HT-29 (cell line): ENCODE measurements around the gene CPNE2. TPM values are rescaled to one million over a fixed set of nuclear protein-coding genes. Genes with fewer than 3 reads are reported as not detected.

Experiments used
- DNase-seq: peaks from one replicate; pipeline ENCODE4 v3.0.0-alpha.2; 2015; ENCODE audit warnings: low spot score
- total RNA-seq: library from RNA; depleted of rRNA; stranded (reverse); fragments of >200 nt; shearing (Covaris generic); gene quantifications from 2 replicates; pipeline ENCODE4 v1.2.3, GENCODE V29; 2014

Gene CPNE2
- total RNA-seq, 1 experiment from 2014 or later, result 44.2 TPM

DNA sequence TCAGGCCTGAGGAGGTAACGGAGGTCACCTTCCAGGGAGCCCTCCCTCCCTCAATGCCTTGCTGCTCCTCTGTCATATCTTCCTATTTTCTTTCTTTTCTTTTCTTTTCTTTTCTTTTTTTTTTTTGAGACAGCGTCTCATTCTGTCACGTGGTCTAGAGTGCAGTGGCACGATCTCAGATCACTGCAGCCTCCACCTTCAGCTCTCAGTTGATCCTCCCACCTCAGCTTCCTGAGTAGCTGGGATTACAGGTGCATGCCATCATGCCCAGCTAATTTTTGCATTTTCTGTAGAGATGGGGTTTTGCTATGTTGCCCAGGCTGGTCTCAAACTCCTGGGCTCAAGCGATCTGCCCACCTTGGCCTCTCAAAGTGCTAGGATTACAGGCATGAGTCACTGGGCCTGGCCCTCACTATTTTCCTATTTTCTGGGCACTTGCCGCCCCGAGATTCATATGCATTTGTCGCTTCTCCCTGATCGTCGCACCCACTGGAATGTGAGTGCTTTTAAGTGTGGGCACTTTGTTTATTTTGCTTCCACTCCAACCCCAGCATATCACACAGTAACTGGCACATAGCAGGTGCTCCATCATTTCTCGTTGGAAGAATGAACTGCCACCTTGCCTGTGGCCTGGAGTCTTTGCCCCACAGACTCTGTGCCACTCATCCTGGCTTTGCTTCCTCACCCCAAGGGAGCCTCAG is 31.7 kb downstream of the CPNE2 start:
- DNase-seq, result no peak

DNA sequence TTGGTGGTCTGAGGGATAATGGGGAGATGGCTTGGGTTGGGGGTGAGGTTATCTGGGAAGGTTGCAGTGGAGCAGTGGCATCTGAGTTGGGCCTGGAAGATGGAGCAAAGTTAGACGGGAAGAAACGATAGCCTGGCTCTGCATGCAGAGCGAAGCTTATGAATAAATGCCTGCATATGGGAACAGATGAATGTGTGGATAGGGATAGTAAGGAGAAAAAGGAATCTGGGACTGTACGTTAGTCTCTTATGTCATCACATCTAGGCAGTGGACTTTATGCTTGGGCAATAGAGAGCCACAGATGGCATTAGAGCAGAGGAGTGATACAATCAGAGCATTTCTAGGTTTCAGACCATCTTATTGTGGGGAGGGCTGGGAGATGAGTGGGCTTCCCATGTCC is 33.0 kb downstream of the CPNE2 start:
- no peak for DNase-seq

DNA sequence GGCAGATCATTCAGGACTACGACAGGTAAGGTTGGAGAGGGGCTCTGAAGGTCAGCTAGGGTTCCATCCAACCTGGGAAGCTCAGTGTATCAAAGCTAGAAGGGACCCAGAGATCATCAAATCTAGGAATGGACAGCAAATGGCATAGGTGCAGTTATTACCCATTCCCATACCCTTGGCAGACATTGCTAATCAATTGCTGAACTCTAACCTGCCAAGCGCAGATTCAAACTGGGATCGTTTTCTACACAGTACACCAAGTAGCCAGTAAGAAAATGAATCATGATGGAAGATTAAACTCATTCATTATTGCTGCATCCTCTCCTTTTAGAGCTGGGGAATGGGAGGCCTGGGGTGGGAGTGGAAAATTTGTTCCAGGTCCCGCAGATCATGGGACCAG is 33.6 kb downstream of the CPNE2 start:
- DNase-seq, result no peak

DNA sequence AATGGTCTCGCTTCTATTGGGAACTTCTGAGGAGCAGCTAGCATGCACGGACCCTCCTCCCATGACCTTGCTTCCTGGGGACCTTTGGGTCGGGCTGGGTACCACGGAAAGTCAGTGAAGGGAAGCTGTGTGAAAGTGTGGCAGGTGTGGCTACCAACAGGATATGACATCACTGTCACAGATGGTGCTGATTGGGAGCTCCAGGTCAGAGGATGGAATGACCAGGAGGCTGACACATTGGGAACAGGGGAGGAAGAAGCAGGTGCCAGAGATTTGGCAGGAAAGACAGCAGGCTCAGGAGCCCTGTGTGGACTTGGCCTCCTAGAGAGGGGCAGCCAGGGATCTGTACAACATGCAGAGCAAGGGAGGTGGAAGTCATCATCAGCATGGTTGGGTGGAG is 34.0 kb downstream of the CPNE2 start:
- DNase-seq, result no peak

DNA sequence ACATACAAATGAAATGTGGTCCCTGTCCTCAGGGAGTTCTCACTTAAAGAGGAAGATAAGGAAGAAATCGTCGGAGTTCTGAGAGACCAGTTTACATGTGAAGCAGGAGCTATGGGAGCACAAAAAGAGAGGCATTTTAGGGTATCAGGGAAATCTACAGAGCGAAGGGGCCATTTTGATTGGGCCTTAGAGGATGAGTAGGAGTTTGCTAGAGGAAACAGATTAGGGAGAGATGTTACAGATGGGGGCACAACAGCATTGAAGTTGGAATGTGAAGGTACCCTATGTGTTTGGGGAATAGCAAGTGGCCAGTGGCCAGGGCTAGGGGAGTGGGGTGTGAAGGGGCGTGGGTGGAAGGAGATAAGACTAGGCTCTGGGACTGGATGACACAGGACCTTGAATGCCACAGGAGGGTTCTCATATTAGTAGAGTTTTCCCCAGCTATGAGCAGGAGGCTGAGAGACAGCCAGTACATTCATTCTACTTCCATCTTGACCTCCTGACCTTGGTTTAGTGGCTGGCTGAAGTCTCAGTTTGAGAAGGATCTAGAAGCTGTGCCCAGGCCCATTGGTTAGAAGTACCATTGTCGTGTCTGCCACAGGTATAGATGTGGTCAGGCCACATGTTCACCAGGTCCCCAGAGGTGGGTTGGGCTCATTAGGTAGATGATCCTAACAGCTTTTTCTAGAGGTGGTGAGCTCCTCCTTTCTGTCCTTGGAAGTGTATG is 34.8 kb downstream of the CPNE2 start:
- no peak for DNase-seq

DNA sequence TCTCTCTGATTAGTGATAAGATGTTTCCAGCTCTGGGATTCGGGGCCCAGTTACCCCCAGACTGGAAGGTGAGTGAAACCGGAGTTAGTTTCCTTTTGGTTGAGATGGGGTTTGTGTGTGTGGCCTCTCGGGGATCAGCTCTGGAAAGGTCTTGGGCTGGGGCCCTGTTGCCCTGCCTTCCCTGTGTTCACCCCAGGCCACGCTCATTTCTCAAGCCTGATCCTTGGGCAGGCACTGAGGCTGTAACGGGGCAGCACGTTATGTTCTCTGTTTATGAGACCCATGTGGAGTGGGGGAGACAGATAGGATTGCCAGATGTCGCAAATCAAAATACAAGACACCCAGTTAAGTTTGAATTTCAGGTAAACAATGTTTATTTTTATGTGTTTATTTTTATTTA is 35.5 kb downstream of the CPNE2 start:
- DNase-seq, result no peak

DNA sequence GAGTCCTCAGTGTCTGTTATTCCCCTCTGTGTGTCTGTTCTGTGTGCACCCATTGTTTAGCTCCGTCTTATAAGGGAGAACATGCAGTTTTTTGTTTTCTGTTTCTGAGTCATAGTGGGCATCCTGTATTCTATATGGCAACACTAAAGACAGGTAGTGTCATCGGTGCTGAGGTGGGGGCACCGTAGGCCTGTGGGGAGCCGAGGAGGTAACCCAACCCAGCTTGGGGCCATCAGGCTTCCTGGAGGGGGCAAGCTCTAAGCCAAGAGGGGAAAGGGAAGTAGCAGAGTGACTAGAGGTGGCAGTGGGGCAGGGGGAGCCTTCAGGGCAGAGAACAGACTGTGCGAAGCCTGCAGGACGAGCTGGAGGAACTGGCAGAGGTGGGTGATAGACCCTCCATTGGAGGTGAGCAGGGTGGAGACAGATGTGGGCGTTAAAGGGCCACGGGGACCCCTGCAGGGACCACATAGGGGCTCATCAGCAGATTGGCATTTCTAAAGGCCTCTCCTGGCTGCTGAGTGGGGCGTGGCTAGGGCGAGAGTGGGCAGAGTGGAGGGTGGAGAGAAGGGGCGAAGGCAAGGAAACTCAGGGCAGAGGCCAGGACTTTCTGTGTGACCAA is 36.5 kb downstream of the CPNE2 start:
- DNase-seq, result no peak

DNA sequence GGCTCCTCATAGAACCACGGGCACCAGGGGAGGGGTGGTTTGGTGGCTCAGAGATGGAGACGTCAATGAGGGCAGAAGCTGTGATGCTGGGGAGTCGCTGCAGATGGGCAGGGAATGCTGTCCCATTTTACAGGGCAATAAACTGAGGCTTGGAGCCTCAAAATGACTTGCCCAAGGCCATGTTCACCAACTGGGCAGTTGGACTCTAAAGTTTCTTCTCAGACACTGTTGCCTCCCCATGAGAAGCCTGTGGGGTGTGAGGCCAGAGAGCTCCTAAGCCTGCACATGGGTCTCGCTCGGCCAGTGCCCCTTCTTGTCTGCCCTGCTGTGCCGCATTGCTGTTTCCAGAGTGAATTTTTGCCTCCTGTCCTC is 38.6 kb downstream of the CPNE2 start:
- no peak for DNase-seq

DNA sequence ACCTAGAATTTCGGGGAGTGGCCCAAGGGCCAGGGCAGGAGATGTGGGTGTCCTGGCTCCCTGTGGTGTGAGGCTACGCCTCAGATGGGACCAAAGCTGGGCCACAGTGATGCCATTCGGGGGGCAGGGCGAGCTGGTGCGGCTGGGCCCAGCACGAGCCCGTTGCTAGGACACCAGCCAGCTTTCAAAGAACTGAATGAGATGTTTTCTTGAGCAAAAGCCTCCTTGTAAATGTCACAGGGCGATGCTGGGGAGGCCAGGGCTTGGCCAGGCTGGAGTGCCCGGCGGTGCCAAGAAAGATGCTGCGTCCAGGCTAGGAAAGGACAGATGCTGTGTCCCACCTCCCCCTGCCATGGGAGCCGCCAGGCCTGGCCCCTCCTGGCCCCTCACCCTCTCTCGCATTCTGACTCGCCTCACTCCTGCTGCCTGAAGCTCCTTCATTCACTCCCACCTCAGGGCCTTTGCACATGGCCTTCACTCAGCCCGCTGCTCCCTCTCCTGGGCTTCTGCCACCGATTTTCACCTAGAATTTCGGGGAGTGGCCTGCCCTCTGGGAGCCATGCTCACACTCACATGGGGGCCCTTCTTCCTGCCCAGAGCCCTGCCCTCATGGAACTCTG is 39.1 kb downstream of the CPNE2 start:
- DNase-seq, result no peak

DNA sequence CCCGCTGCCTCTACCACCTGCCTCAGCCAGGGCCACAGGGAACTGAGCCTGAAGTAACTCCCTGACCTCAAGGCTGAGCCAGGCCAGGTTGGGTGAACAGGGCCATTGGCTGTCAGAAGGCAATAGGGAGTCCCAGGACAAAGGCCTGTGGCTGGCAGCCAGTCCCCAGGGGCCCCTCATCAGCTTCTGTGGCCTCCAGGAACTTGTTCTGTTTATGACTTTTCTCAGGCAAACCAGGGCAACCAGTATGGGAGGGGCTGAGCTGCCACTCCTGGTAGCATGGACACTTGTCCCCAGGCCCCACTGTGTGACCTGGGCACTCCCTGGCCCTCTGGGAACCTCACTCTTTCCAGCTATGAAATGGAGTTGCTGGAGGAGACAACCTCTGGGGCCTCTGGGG is 40.1 kb downstream of the CPNE2 start:
- DNase-seq, result peak; percentile 64

DNA sequence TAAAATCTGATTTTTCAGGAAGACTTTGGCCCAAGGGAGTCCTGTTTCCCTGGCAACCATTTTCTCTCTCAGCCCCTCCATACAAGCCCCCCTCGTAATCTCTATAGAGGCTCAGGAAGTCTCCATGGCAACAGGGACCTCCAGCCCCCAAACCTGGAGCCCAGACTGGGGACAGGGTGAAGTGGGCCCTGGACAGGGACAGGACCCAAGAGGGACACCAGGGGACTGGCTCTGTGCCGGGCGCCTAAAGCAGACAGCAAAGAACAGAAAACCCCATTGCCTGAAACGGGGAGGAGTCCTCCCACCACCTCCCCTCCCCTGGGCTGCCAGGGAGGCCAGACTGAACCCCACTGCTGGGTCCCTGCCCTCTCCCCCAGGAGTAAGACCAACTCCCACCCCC is 40.6 kb downstream of the CPNE2 start:
- no peak for DNase-seq

DNA sequence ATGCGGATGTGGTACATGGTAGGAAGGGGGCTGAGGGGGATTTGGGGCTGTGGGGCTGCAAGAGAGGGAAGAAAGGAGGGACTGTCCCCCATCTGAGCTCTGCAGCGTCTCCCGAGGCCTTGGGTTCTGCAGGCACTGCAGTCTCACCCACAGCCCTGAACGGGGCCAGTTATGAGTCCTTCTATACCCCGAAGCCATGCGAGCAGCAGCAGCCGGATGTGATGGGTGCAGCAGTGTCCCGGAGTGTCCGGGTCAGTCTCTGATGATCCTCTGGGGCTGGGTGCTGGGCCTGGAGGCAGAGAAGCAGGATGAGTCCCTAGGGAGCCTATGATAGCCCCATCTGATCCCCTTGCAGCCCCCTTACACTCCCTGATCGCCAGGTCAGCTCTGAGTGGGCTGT is 41.5 kb downstream of the CPNE2 start:
- DNase-seq, result no peak

DNA sequence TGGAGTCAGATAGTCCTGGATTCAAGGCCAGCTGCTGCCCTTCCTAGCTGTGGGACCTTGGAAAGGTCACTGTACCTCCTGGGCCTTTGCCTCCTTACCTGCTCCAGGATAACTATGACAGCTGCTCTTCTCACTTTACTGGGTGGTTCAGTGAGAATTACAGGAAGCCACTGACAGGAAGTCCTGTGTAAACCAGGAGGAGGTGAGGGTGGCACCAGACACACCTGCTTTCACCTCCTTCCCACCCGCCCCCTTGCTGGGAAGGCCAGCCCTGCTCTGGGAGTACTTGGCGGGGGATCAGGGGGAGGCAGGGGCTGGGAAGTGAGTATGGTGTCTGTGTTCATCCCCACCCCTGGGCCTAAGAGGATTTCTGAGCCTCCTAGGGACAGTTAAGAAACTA is 42.6 kb downstream of the CPNE2 start:
- peak; percentile 60 for DNase-seq

DNA sequence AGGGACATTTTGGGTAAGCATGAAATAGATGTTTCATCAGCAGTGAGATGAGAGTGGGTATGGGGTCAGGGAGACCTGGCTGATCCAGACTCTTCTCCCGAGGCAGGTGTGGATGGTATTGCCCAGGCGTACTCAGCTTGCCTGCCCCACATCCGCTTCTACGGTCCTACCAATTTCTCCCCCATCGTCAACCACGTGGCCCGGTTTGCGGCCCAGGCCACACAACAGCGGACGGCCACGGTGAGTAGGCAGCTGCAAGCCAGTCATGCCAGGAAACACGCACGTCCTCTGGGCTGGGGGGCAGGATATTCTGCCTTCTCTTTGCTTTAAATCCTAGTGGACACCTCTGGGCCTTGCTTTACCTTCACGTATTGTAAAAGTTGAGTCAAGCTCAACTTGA is 44.7 kb downstream of the CPNE2 start:
- no peak for DNase-seq

DNA sequence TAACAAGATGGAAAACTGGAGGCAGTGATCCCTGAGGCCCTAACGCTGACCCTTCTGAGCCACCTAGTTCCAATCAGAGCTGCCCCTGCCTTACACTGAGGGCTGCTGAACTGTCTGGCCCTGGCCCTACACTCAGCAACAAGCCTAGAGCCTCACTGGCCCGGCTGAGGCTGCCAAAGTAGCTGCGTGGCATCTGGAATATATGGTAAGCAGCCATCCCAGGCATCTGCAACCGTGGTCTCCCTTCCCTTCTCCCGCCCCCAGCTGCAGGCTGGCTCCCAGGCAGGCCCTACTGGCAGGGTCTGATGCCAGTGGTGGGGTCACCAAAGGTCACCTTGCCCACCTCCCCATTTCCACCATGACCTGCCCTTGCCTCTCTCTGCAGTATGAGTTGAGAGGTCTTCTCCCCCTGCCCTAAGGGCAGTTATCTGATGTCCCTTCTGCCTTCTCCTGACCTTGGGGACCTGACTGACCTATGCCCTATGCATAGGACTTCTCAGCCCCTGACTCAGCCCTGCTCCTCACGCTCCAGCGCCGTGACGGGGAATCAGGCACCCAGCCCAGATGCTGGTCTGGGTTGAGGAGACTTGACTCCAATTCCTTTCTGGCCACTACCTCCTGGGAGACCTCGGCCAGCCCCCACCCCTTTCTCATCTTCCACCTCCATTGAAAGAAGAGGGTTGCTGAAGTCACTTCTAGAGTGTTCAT is 45.3 kb downstream of the CPNE2 start:
- no peak for DNase-seq

DNA sequence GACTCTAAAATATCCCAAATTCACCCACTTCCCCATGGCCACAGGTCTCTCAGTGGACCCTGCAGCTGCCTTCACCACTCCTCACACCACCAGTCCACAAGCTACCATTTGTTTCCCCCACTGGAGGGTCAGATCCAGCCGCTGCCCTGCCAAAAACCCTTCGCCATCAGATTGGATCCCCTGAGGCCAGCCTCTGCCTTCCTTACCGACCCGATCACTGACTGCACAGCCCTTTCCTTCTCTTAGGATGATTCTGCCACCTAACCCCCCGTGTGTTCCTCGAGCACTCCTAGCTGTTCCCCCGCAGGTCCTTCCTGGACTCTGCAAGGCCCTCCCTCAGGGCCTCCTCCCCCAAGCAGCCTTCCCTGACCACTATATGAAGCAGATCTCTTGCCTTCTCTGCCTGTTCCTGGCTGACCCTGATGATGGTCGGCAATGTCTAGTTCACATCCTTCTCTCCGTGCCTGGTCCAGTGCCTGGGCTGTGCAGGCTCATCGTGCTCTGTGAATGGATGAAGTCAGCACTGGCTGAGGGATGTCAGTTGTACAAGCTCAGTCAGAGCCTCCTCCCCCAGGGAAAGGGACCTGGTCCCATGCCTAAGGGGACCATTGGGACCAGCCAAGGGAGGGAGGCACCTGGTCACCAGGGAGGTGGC is 46.0 kb downstream of the CPNE2 start:
- DNase-seq, result no peak

DNA sequence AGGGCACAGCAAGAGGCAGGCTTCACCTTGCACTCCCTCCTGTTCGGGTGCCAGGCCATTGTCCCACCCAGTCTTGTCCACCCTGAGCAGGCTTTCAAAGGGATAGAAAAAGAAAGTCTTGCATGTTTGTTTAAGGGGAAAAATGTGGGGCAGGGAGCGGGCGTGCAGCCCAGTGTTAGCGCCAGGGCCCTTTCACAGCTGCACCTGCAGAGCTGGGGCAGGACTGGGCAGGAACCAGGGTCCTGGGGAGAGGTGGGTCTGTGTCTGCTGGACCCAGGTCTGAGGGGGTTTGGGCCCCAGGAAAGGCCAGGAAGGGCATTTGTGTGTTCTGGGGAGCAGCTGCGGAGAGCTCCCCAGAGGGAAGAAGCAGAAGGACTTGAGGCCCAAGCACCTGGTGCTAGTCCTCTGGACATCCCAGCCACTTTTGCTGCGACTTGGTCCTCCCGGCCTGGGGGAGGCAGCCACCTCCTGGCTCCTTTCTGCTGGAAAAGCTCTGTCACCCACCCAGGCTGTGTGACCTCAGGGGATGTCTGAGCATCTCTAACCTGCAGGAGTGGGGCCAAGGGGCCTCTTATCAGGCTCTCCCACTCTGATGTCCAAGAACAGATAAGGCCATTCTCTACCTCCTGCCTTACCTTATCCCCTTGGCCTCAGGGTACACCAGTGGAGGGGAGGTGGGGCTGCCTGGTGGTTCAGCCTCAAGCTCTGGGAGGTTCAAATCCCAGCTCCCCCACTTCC is 48.7 kb downstream of the CPNE2 start:
- peak; percentile 42 for DNase-seq

DNA sequence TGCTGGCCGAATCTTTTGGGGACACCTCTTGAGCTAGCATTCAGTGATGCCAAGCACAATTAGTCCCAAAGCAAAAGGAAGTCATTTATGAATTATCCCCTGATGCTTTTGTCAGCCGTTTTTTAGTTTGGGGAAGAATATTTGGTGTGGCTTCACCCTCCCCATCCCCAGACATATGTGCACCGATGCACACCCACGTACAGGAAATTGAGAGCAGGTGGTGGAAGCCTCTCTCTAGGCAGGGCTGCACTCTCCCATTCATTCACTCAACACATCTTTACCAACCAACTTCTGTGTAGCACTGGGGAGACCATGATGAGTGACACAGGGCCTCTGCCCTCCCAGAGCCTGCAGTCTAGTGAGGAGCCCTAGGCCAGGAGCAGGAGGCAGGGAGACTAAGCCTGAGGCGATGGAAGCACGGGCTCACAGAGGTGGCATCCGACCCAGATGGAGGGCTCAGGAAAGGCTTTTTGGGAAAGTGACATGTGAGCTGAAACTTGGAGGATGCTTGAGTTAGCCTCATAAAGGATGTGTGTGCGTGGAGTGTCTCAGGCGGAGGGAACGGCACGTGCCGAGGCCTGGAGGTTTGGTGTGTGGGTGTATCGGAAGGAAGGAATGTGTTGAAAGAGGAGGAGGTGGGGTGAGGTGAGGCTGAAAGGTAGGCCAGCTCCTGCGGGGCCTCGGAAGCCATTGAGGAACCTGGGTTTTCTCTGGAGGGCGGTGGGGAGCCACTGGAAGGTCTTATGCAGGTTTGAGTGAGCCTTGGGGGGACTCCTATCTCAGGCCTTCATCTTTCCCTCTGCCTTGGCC is 49.6 kb downstream of the CPNE2 start:
- no peak for DNase-seq

DNA sequence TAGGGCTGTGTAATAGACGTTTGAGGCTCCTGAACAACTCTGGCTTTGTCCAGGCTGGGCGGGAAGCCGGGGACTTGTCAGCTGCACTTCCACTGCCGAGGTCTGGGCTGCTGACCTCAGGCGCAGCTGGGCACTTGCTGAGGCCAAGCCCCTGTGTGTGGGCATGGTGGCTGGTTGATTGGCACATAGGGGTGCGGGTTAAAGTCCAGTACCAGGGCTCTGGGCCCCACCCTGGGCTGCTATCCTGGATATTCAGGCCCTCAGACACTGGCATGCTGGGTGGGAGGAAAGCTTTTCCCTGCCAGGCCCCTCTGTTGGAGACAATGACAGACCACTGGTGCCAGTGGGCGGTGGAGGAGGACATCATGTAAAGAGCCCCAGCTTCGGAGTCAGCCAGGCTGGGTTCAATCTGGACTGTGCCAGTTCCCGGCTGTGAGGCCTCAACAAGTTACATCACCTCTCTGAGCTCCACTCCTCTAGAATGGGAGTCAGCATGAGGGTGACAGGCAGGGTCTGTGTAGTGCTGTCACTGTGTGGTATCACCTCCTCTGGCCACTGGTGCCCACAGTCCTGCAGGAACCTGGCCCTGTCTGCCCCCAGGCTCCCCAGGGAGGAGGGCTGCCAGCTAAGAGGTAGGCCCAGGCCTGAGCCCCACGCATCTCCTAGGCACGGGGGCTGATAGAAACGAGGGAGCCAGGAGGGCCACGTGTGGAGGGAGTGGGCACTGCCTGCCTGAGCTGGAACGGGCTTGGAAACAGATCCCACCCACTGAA is 51.0 kb downstream of the CPNE2 start:
- no peak for DNase-seq
